HG03159 (cell line): ENCODE measurements around the gene TAS2R40.
A peak's percentile ranks its signal among the peaks of the same experiment; 100 is the strongest.

Experiments used
- ATAC-seq: cut with Tn5 transposase; IDR thresholded peaks from one replicate; pipeline ENCODE4 v1.9.1; 2021; ENCODE audit warnings: mild to moderate bottlenecking, moderate library complexity; ENCODE audit not compliant: unreplicated experiment

The TAS2R40 gene

GRCh38 chr7:143222782-143223181 lies 945 bp downstream of the TAS2R40 start:
- ATAC-seq, result no peak

- no peak for ATAC-seq
Measured at GRCh38 chr7:143223784-143224183, 1.9 kb downstream of the TAS2R40 start.

DNA sequence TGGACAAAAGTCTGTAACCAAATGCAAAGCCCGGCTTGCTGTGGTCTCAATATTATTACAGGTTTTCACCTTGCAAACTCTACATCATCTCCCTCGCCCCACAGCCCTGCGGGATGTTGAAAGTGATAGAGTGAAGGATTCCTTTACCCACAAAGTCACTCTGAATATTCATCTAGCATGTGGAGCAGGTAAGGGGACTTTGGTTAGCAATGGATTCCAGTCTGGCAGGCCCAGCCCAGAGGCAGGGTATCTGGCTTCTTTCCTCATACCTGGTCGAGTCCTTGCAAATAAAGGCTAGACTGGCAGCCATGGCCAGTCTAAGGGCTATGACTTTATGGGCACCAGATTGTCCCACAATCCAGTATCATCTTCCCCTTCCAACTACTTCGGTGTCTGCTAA lies 3.2 kb downstream of the TAS2R40 start:
- no peak for ATAC-seq

DNA sequence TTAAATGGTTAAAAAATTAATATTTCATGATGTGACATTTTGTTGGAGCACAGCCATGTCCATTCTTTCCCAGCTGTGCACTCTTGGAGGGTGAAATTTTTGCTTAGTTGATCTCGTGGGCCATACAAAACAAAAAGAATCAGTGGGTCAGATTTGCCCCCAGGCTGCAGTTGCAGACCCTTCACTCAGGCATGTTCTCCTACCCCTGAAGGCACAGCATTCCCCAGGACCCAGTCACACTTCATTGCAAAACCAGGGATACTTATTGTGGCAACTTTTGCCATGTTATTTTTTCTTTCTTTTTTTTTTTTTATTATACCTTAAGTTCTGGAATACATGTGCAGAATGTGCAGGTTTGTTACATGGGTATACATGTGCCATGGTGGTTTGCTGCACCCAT lies 6.0 kb downstream of the TAS2R40 start:
- no peak for ATAC-seq

DNA sequence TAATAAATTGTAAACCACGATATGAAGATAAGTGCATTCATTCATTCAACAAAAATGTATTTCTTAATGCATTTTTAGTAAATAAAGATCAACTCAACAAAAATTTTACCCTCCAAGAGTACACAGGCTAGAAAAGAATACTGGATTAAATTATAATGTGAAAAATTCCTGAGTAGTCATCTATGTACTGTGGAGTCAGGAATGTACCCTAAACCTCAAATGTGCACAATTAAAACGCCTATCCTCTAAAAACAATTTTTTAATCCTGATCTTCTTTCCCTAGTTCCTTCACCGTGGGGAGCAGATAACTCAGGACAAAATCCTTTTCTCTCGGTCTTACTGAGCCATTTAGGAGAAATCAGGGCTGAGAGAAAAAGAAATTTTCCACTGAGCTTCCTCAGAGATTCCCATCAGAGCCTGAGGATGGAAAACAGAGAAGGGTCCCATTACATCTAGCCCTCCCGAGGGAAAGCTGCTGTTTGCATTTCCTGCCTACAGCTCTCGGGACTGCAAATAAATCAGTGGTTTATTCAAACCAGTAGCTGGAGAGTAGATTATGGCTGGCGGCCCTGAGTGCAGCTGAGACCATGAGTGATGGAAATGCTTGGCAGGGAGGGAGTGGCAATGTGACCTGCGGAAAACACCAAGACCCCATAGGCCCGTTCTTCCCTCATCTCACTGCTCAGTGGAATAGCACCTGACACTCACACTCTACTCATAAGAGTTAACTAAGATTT lies 7.4 kb downstream of the TAS2R40 start:
- ATAC-seq, result no peak

GRCh38 chr7:143230602-143231457 lies 9.0 kb downstream of the TAS2R40 start:
- no peak for ATAC-seq

DNA sequence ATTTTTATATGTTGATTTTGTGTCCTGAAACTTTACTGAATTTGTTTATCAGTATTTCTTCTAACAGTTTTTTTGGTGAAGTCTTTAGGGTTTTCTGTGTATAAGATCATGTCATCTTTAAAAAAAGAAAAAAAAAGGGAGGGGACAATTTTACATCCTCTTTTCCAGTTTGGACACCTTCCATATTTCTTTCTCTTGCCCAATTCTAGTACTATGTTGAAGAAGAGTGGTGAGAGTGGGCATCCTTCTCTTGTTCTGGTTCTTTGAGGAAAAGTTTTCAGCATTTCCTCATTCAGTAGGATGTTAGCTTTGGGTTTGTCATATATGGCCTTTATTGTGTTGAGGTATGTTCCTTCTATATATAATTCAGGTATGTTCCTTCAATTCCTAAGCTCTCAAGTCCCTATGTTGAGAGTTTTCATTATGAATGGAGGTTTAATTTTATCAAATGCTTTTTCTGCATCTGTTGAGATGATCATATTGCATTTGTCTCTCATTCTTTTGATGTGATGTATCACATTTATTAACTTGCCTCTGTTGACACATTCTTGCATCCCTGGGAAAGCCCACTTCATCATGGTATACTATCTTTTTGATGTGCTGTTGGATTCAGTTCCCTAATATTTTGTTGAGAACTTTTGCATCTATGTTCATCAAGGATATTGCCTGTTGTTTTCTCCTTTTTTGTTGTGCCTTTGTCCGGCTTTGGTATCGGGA lies 12.1 kb downstream of the TAS2R40 start:
- ATAC-seq, result no peak

DNA sequence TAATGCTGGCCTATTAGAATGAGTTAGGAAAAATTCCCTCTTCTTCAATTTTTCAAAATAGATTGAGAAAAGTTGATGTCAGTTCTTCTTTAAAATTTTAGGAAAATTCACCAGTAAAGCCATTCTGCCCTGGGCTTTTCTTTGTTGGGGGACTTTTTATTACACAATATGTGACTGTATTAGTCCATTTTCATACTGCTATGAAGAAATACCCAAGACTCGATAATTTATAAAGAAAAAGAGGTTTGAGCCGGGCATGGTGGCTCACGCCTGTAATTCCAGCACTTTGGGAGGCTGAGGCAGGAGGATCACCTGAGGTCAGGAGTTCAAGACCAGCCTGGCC lies 12.7 kb downstream of the TAS2R40 start:
- no peak for ATAC-seq

DNA sequence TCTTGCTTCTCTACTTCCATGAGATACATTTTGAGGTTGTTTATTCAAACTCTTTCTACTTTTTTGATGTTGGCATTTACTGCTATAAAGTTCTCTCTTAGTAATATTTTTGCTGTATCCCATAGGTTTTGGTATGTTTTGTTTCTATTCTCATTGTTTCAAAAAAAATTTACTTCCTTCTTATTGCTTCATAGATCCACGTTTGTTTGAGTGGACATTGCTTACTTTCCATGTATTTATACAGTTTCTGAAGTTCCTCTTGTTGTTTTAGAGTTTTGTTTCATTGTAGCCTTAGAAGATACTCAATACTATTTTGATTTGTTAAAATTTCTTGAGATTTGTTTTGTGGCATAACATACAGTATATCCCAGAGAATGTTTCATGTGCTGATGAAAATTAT lies 13.7 kb downstream of the TAS2R40 start:
- ATAC-seq, result no peak

GRCh38 chr7:143236408-143236990 lies 14.7 kb downstream of the TAS2R40 start:
- no peak for ATAC-seq

DNA sequence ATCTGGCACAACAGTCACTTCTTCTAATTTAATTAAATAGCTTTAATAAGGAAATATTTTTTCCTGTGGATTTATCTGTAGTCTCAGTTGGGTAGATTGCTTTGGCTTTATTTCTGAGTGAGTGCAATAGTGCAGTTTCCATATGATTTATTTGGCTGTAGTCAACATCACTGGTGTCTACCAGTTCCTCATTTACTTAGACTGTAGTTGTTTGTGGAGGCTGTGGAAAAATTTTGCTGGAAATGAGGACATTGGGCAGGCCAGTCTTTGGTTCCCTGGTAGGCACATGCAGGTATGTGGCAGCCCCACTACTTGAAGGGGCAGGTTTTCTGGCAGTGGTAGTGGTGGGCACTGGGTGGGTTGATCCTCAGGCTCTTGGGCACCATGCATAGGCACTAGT lies 15.5 kb downstream of the TAS2R40 start:
- ATAC-seq, result no peak

- no peak for ATAC-seq
Measured at GRCh38 chr7:143238289-143238980, 16.6 kb downstream of the TAS2R40 start.

DNA sequence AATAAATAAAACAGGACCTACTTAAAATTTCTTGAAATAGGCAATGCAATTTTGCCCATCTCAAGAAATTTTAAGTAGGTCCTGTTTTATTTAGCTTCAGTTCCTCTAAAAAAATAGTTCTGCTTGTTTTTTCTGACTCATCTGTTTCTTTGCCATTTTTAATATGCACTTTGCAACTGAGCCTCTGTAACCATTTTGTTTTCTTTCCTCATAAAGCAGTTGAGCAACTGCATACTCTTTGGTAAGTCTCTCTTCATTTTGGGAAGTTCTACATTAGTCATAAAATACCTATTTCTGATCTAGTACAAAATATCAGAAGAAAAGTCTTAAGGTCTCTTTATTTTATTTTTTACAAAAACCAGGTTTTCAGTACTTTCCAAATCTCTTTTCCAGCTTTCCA lies 18.0 kb downstream of the TAS2R40 start:
- ATAC-seq, result no peak

DNA sequence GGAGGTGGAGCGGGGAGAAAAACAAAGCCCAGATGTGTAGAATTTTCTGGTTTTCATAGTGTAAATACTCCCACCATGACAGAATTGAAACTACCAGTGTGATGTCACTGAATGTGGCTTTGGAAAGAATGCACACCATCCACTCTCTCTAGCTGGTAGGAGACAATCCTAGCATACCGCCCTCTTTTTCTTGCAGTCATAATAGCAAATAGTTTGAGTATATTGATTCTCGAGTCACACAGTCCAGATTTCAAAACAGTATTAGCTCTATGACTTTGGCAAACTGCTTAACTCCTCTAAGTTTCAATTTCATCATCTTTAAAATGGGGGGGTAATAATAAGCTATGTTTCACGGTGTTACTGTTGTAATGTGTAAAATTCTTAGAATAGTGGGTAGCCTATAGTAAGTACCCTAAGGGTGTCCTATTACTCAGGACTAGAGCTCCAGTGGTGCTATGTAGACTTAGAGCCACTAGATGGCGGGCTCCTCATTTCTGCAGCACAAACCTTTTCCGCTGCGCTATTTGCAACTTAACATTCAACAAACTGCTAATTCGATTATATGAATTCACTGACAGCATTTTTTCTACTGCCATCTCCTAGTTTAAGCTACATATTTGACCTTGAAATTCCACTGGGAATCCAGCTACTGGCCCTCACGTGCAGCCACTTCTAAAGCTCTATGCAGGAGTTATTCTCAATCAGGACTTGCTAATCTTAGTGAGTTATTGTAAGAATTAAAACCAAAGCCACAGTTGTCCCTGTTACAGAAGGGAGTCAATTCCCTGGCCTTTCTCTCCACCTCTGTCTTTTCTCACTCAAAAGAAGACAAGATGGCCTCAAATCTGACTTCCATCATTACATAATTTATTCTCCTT lies 18.7 kb downstream of the TAS2R40 start:
- ATAC-seq, result peak; percentile 91

GRCh38 chr7:143242306-143242705 lies 20.5 kb downstream of the TAS2R40 start:
- ATAC-seq, result no peak

GRCh38 chr7:143243111-143243510 lies 21.3 kb downstream of the TAS2R40 start:
- ATAC-seq, result no peak

GRCh38 chr7:143243614-143244013 lies 21.8 kb downstream of the TAS2R40 start:
- no peak for ATAC-seq

DNA sequence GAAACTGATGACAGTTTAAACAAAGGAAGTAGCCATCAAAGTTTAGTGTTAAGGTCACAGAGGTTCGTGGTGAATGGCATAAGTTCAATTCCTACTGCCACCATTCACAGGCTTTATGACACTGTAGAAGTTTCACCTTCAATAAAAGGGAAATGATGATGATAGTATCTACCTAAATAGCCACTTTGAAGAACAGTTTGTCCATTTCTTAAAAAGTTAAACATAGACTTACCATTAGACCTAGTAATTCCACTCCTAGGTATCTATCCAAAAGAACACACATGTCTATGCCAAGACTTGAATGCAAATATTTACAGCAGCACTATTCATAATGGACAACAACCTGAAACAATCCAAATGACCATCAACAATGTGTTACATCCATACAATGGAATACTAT lies 22.5 kb downstream of the TAS2R40 start:
- ATAC-seq, result no peak

DNA sequence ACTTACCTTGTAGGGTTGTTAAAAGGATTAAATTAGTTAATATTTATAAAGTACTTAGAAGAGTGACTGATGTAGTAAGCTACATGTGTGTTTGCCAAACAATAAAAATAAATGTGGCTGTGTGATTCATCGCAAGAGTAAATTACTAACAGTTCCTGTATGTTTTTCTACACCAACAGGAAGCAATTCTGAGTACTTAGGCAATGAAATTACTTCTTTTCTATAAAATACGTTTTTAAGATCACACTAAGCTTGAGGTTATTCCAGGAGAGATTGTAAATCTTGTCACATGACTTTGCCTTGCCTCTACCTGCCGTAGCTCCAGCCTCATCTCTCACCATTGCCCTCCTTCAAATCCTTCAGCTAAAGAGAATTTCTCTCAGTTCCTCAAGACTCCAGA lies 23.3 kb downstream of the TAS2R40 start:
- ATAC-seq, result no peak

GRCh38 chr7:143247372-143247771 lies 25.5 kb downstream of the TAS2R40 start:
- ATAC-seq, result no peak
